ENCODE results near the gene MANEAL. TPM values are rescaled to one million over a fixed set of nuclear protein-coding genes. Genes with fewer than 3 reads are reported as not detected.

Gene MANEAL
- total RNA-seq, 2 donors from 2014 or later, result 0.99 to 6.2 TPM

GRCh38 chr1:37813529-37814145 is 20.0 kb downstream of the MANEAL start:
- Histone ChIP-seq H3K4me1 (peaks cover 28% of the 10 kb centered on the region), H3K9me3 (no peaks in the 10 kb centered on the region), H3K27me3 (no peaks in the 10 kb centered on the region), H3K36me3 (replicated peaks in 1 of 2; ENCODE audit: insufficient read depth in 1 of 2, low read depth in 2 of 2) (peaks cover 0 to 5% of the 10 kb centered on the region in 2 donors), H3K4me3 (no peak overlapping the region), H3K27ac (no peak overlapping the region)
- intact Hi-C loops (cut with DNase I), result no loop called here
- DNase-seq (no peak), ATAC-seq (no peak)
- TF ChIP-seq POLR2A (IDR thresholded peaks at IDR 0.05), result no peak
- no peak for TF ChIP-seq CTCF (IDR thresholded peaks at IDR 0.05)
- 80 to 90% methylated on average over 2 of the region's 2 CpGs for WGBS, 2 donors

GRCh38 chr1:37814252-37814651 is 20.6 kb downstream of the MANEAL start:
- TF ChIP-seq POLR2A (IDR thresholded peaks at IDR 0.05) (no peak), CTCF (IDR thresholded peaks at IDR 0.05) (no peak)
- intact Hi-C loops (cut with DNase I), result no loop called here
- Histone ChIP-seq H3K9me3 (no peaks in the 10 kb centered on the region), H3K36me3 (replicated peaks in 1 of 2; ENCODE audit: insufficient read depth in 1 of 2, low read depth in 2 of 2) (peaks cover 0 to 5% of the 10 kb centered on the region in 2 donors), H3K27ac (no peak overlapping the region), H3K4me1 (peaks cover 22% of the 10 kb centered on the region), H3K27me3 (no peaks in the 10 kb centered on the region), H3K4me3 (no peak overlapping the region)
- ATAC-seq (no peak), DNase-seq (peak in 1 of 4 donors; percentile 23)
- WGBS, 2 donors, result 70 to 76% methylated on average over 3 to 7 of the region's 7 CpGs

- Histone ChIP-seq H3K36me3 (replicated peaks in 1 of 2; ENCODE audit: insufficient read depth in 1 of 2, low read depth in 2 of 2) (peaks cover 9 to 14% of the 10 kb centered on the region in 2 donors), H3K27me3 (no peaks in the 10 kb centered on the region), H3K9me3 (no peaks in the 10 kb centered on the region), H3K4me3 (no peak overlapping the region), H3K27ac (peak overlapping the region in 2 of 4 donors; percentile 26 to 38), H3K4me1 (peaks cover 8% of the 10 kb centered on the region)
- ATAC-seq (peak; percentile 67), DNase-seq (peak; percentile 61 to 80 (median 76))
- WGBS, 2 donors, result 13 to 19% methylated on average over 2 of the region's 2 CpGs
- intact Hi-C loops (cut with DNase I), result no loop called here
- TF ChIP-seq CTCF (IDR thresholded peaks at IDR 0.05) (no peak), POLR2A (IDR thresholded peaks at IDR 0.05) (no peak)
Observed at GRCh38 chr1:37817481-37817880, 23.8 kb downstream of the MANEAL start.

- no peaks in the 10 kb centered on the region for H3K27me3 ChIP-seq
- peaks cover 8% of the 10 kb centered on the region for H3K4me1 ChIP-seq
- WGBS, 2 donors, result 85 to 90% methylated on average over 2 of the region's 2 CpGs
- peaks cover 10 to 18% of the 10 kb centered on the region in 2 donors for H3K36me3 ChIP-seq (replicated peaks in 1 of 2; ENCODE audit: insufficient read depth in 1 of 2, low read depth in 2 of 2)
- ATAC-seq (no peak), DNase-seq (no peak)
- no peak for TF ChIP-seq CTCF (IDR thresholded peaks at IDR 0.05)
- no peak for TF ChIP-seq POLR2A (IDR thresholded peaks at IDR 0.05)
- no peaks in the 10 kb centered on the region for H3K9me3 ChIP-seq
- H3K27ac ChIP-seq, result no peak overlapping the region
- intact Hi-C loops (cut with DNase I), result no loop called here
- H3K4me3 ChIP-seq, result no peak overlapping the region
Observed at GRCh38 chr1:37821481-37821880, 27.8 kb downstream of the MANEAL start.
